Measurements from ENCODE around the gene SLC24A3. TPM values are rescaled to one million over a fixed set of nuclear protein-coding genes. Genes with fewer than 3 reads are reported as not detected.
A peak's percentile ranks its signal among the peaks of the same experiment; 100 is the strongest.

SLC24A3 gene
- total and polyA plus RNA-seq, 4 donors, result 1.9 to 8.4 (median 5.8) TPM

DNA sequence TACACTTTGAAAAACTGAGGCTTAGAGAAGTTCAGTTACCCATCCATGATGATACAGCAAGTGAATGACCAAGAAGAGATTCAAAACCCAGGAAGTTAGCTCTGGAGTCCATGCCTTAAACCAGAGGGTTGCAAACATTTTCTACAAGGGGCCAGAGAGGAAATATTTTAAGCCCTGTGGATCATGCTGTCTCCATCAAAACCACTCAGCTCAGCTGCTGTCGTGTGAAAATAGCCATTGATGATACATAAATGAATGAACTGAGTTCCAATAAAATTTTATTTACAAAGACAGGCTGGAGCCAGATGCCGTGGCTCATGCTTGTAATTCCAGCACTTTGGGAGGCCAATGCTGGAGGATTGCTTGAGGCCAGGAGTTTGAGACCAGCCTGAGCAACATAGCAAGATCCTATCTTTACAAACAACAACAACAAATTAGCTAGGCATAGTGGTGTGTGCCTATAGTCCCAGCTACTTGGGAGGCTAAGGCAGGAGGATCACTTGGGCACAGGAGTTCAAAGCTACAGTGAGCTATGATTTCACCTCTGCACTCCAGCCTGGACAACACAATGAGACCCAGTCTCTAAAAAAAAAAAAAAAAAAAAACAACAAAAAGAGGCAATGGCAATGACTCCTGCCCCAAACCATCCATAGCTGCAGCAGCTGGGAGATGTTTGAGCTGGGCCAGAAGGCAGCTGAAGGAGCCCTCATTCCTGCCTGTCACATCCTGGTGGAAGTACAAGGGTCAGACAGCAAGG lies 501.6 kb downstream of the SLC24A3 start:
- H3K9me3 ChIP-seq (ENCODE audit: control insufficient read depth in 4 of 4, insufficient read depth in 3 of 4, low read length in 3 of 4), result no peaks in the 10 kb centered on the region
- H3K4me3 ChIP-seq, result no peak overlapping the region
- ATAC-seq (ENCODE audit: insufficient read depth, low FRiP score) (no peak), DNase-seq (peak in 2 of 3 donors; percentile 31 to 42)
- H3K36me3 ChIP-seq (ENCODE audit: control insufficient read depth in 4 of 4, insufficient read depth in 4 of 4, low read length in 4 of 4), result peaks cover 0 to 6% (median 0%) of the 10 kb centered on the region in 4 donors
- peaks cover 0 to 52% (median 26%) of the 10 kb centered on the region in 5 donors for H3K4me1 ChIP-seq (ENCODE audit: control insufficient read depth in 5 of 5, insufficient read depth in 5 of 5, low read length in 5 of 5)
- WGBS, 2 donors, result 75 to 81% methylated on average over 2 of the region's 2 CpGs
- TF ChIP-seq, protein P1, sequence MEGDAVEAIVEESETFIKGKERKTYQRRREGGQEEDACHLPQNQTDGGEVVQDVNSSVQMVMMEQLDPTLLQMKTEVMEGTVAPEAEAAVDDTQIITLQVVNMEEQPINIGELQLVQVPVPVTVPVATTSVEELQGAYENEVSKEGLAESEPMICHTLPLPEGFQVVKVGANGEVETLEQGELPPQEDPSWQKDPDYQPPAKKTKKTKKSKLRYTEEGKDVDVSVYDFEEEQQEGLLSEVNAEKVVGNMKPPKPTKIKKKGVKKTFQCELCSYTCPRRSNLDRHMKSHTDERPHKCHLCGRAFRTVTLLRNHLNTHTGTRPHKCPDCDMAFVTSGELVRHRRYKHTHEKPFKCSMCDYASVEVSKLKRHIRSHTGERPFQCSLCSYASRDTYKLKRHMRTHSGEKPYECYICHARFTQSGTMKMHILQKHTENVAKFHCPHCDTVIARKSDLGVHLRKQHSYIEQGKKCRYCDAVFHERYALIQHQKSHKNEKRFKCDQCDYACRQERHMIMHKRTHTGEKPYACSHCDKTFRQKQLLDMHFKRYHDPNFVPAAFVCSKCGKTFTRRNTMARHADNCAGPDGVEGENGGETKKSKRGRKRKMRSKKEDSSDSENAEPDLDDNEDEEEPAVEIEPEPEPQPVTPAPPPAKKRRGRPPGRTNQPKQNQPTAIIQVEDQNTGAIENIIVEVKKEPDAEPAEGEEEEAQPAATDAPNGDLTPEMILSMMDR (IDR thresholded peaks at IDR 0.05; ENCODE audit: control extremely low read depth, extremely low read depth), result no peak
- no peaks in the 10 kb centered on the region for H3K27me3 ChIP-seq (ENCODE audit: control insufficient read depth in 3 of 3, insufficient read depth in 3 of 3, low read length in 2 of 3)
- no peak overlapping the region for H3K27ac ChIP-seq (ENCODE audit: low read depth in 1 of 2, low read length in 1 of 2)
- H3K9ac ChIP-seq (ENCODE audit: insufficient read depth in 1 of 2, low read length in 2 of 2), result peak overlapping the region in 1 of 2 donors; percentile 20

GRCh38 chr20:19714579-19714840 lies 502.1 kb downstream of the SLC24A3 start:
- DNase-seq (peak in 2 of 3 donors; percentile 40 to 48), ATAC-seq (ENCODE audit: insufficient read depth, low FRiP score) (no peak)
- WGBS, 2 donors, result 62 to 85% methylated on average over 1 of the region's 1 CpG
- TF ChIP-seq, protein P1 (IDR thresholded peaks at IDR 0.05; ENCODE audit: control extremely low read depth, extremely low read depth), result no peak
- Histone ChIP-seq H3K9me3 (ENCODE audit: control insufficient read depth in 4 of 4, insufficient read depth in 3 of 4, low read length in 3 of 4) (no peaks in the 10 kb centered on the region), H3K4me1 (ENCODE audit: control insufficient read depth in 5 of 5, insufficient read depth in 5 of 5, low read length in 5 of 5) (peaks cover 0 to 50% (median 26%) of the 10 kb centered on the region in 5 donors), H3K27me3 (ENCODE audit: control insufficient read depth in 3 of 3, insufficient read depth in 3 of 3, low read length in 2 of 3) (no peaks in the 10 kb centered on the region), H3K27ac (ENCODE audit: low read depth in 1 of 2, low read length in 1 of 2) (no peak overlapping the region), H3K9ac (ENCODE audit: insufficient read depth in 1 of 2, low read length in 2 of 2) (no peak overlapping the region), H3K36me3 (ENCODE audit: control insufficient read depth in 4 of 4, insufficient read depth in 4 of 4, low read length in 4 of 4) (peaks cover 0 to 6% (median 0%) of the 10 kb centered on the region in 4 donors), H3K4me3 (no peak overlapping the region)

GRCh38 chr20:19715986-19716385 lies 503.5 kb downstream of the SLC24A3 start:
- Histone ChIP-seq H3K27ac (ENCODE audit: low read depth in 1 of 2, low read length in 1 of 2) (no peak overlapping the region), H3K36me3 (ENCODE audit: control insufficient read depth in 4 of 4, insufficient read depth in 4 of 4, low read length in 4 of 4) (peaks cover 0 to 6% (median 0%) of the 10 kb centered on the region in 4 donors), H3K9ac (ENCODE audit: insufficient read depth in 1 of 2, low read length in 2 of 2) (no peak overlapping the region), H3K27me3 (ENCODE audit: control insufficient read depth in 3 of 3, insufficient read depth in 3 of 3, low read length in 2 of 3) (no peaks in the 10 kb centered on the region), H3K4me3 (no peak overlapping the region), H3K4me1 (ENCODE audit: control insufficient read depth in 5 of 5, insufficient read depth in 5 of 5, low read length in 5 of 5) (peaks cover 0 to 35% (median 21%) of the 10 kb centered on the region in 5 donors), H3K9me3 (ENCODE audit: control insufficient read depth in 4 of 4, insufficient read depth in 3 of 4, low read length in 3 of 4) (no peaks in the 10 kb centered on the region)
- DNase-seq, result no peak
- WGBS, 2 donors, result 96 to 100% methylated on average over 3 of the region's 3 CpGs
- TF ChIP-seq, protein P1 (IDR thresholded peaks at IDR 0.05; ENCODE audit: control extremely low read depth, extremely low read depth), result no peak
- ATAC-seq (ENCODE audit: insufficient read depth, low FRiP score), result no peak

Measured in lung (tissue), 12 donors.